ENCODE measurements around the gene SLC5A2. TPM values are rescaled to one million over a fixed set of nuclear protein-coding genes. Genes with fewer than 3 reads are reported as not detected.
A peak's percentile ranks its signal among the peaks of the same experiment; 100 is the strongest.
"Not testable (repeated sequence)": the region's sequence is repeated elsewhere in the genome, so short reads cannot be mapped to it uniquely, and the experiment has no call there.

Gene SLC5A2
- total RNA-seq, 1 donor from 2014 or later, result under 0.01 TPM

- Histone ChIP-seq H3K36me3 (ENCODE audit: control insufficient read depth, insufficient read depth, low read length) (peaks cover 18% of the 10 kb centered on the region), H3K4me3 (ENCODE audit: low read depth, low read length) (no peak overlapping the region), H3K27me3 (ENCODE audit: control insufficient read depth, insufficient read depth, low read length) (peaks cover 2% of the 10 kb centered on the region)
- DNase-seq (ENCODE audit: low read depth) (no peak), FAIRE-seq (peak; percentile 36)
- no peak for TF ChIP-seq CTCF (IDR thresholded peaks at IDR 0.05; ENCODE audit: insufficient read depth, low read length, severe bottlenecking)
Observed at GRCh38 chr16:31478956-31479355, 4.0 kb upstream of the SLC5A2 start.

- peak; percentile 64 for FAIRE-seq
- Histone ChIP-seq H3K36me3 (ENCODE audit: control insufficient read depth, insufficient read depth, low read length) (peaks cover 11% of the 10 kb centered on the region), H3K4me3 (ENCODE audit: low read depth, low read length) (no peak overlapping the region), H3K27me3 (ENCODE audit: control insufficient read depth, insufficient read depth, low read length) (peaks cover 2% of the 10 kb centered on the region)
- no peak for TF ChIP-seq CTCF (IDR thresholded peaks at IDR 0.05; ENCODE audit: insufficient read depth, low read length, severe bottlenecking)
- DNase-seq (ENCODE audit: low read depth), result no peak
Observed at GRCh38 chr16:31479751-31480150, 3.2 kb upstream of the SLC5A2 start.

- Histone ChIP-seq H3K4me3 (ENCODE audit: low read depth, low read length) (no peak overlapping the region), H3K36me3 (ENCODE audit: control insufficient read depth, insufficient read depth, low read length) (peaks cover 8% of the 10 kb centered on the region), H3K27me3 (ENCODE audit: control insufficient read depth, insufficient read depth, low read length) (peaks cover 2% of the 10 kb centered on the region)
- FAIRE-seq (no peak), DNase-seq (ENCODE audit: low read depth) (no peak)
- TF ChIP-seq CTCF (IDR thresholded peaks at IDR 0.05; ENCODE audit: insufficient read depth, low read length, severe bottlenecking), result no peak
Observed at GRCh38 chr16:31480851-31481536, 1.9 kb upstream of the SLC5A2 start.

GRCh38 chr16:31484048-31484447, 1.1 kb downstream of the SLC5A2 start:
- DNase-seq (ENCODE audit: low read depth); H3K27me3 ChIP-seq (ENCODE audit: control insufficient read depth, insufficient read depth, low read length); H3K4me3 ChIP-seq (ENCODE audit: low read depth, low read length); FAIRE-seq; H3K36me3 ChIP-seq (ENCODE audit: control insufficient read depth, insufficient read depth, low read length): not testable (repeated sequence)

DNA sequence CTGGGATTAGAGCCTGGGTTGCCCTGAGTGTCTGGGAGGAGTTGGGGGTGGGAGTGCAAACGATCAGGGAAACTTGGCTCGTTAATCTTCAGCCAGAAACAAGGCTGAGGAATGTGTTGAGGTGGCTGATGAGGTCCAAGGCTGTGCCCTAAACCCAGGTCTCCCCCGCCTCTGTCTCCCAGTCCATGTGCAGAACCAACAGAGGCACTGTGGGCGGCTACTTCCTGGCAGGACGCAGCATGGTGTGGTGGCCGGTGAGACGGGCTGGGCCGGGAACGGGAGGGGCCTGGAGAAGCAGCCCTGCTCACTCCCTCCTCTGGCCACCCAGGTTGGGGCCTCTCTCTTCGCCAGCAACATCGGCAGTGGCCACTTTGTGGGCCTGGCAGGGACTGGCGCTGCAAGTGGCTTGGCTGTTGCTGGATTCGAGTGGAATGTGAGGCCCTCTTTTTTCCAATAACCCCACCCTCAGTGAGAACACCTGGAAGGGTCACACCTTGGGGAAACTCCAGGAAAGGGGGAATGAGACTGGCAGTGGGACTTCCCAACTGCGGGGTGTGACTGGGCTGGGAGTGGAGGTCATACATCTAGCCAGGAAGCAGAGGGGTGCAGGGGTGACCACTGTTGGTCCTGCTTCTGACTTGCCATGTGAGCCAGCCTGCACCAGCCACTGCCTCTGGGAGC, 1.7 kb downstream of the SLC5A2 start:
- no peak for TF ChIP-seq CTCF (IDR thresholded peaks at IDR 0.05; ENCODE audit: insufficient read depth, low read length, severe bottlenecking)
- DNase-seq (ENCODE audit: low read depth) (no peak), FAIRE-seq (no peak)
- no peak overlapping the region for H3K4me3 ChIP-seq (ENCODE audit: low read depth, low read length)
- H3K27me3 ChIP-seq (ENCODE audit: control insufficient read depth, insufficient read depth, low read length), result peaks cover 2% of the 10 kb centered on the region
- H3K36me3 ChIP-seq (ENCODE audit: control insufficient read depth, insufficient read depth, low read length), result no peaks in the 10 kb centered on the region

DNA sequence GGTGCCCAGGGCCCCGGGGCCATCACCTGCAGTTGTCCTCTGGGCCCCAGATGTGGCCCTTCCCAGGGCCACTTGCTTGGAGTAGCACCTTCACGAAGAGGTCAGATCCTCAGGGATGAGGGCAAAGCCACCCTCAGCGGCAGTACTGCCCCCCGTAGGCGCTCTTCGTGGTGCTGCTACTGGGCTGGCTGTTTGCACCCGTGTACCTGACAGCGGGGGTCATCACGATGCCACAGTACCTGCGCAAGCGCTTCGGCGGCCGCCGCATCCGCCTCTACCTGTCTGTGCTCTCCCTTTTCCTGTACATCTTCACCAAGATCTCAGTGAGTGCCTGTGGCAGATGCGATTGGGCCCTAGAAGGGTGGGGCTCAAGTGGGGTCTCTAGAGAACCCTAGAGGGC, 2.6 kb downstream of the SLC5A2 start:
- TF ChIP-seq CTCF (IDR thresholded peaks at IDR 0.05; ENCODE audit: insufficient read depth, low read length, severe bottlenecking), result no peak
- FAIRE-seq, result no peak
- H3K4me3 ChIP-seq (ENCODE audit: low read depth, low read length), result no peak overlapping the region
- no peak for DNase-seq (ENCODE audit: low read depth)
- peaks cover 1% of the 10 kb centered on the region for H3K36me3 ChIP-seq (ENCODE audit: control insufficient read depth, insufficient read depth, low read length)
- H3K27me3 ChIP-seq (ENCODE audit: control insufficient read depth, insufficient read depth, low read length), result peaks cover 2% of the 10 kb centered on the region
